Measurements from ENCODE around the gene PNCK.
"Not testable (repeated sequence)": the region's sequence is repeated elsewhere in the genome, so short reads cannot be mapped to it uniquely, and the experiment has no call there.

Gene PNCK

GRCh38 chrX:153709726-153710674 lies 36.4 kb upstream of the PNCK start:
- H3K4me3 ChIP-seq (ENCODE audit: control insufficient read depth, low read depth, low read length) = no peak overlapping the region
- no peak for DNase-seq (ENCODE audit: low read depth)
- no peak for TF ChIP-seq CTCF (conservative IDR thresholded peaks at IDR 0.05; ENCODE audit: control insufficient read depth, insufficient read depth, low read depth, low read length)

- H3K4me3 ChIP-seq (ENCODE audit: control insufficient read depth, low read depth, low read length) = no peak overlapping the region
- peak; percentile 84 for DNase-seq (ENCODE audit: low read depth)
- peak; percentile 57 for TF ChIP-seq CTCF (conservative IDR thresholded peaks at IDR 0.05; ENCODE audit: control insufficient read depth, insufficient read depth, low read depth, low read length)
Measured at GRCh38 chrX:153708415-153708814, 34.8 kb upstream of the PNCK start.

GRCh38 chrX:153707406-153707805 lies 33.8 kb upstream of the PNCK start:
- TF ChIP-seq CTCF (conservative IDR thresholded peaks at IDR 0.05; ENCODE audit: control insufficient read depth, insufficient read depth, low read depth, low read length) = no peak
- DNase-seq (ENCODE audit: low read depth) = no peak
- no peak overlapping the region for H3K4me3 ChIP-seq (ENCODE audit: control insufficient read depth, low read depth, low read length)

- TF ChIP-seq CTCF (conservative IDR thresholded peaks at IDR 0.05; ENCODE audit: control insufficient read depth, insufficient read depth, low read depth, low read length) = no peak
- no peak for DNase-seq (ENCODE audit: low read depth)
- no peak overlapping the region for H3K4me3 ChIP-seq (ENCODE audit: control insufficient read depth, low read depth, low read length)
Measured at GRCh38 chrX:153706799-153707198, 33.2 kb upstream of the PNCK start.

- H3K4me3 ChIP-seq (ENCODE audit: control insufficient read depth, low read depth, low read length); DNase-seq (ENCODE audit: low read depth): not testable (repeated sequence)
Measured at GRCh38 chrX:153705403-153706060, 31.9 kb upstream of the PNCK start.

GRCh38 chrX:153704631-153705402 lies 31.2 kb upstream of the PNCK start:
- H3K4me3 ChIP-seq (ENCODE audit: control insufficient read depth, low read depth, low read length); DNase-seq (ENCODE audit: low read depth): not testable (repeated sequence)

GRCh38 chrX:153704021-153704526 lies 30.5 kb upstream of the PNCK start:
- no peak overlapping the region for H3K4me3 ChIP-seq (ENCODE audit: control insufficient read depth, low read depth, low read length)
- DNase-seq (ENCODE audit: low read depth) = no peak
- no peak for TF ChIP-seq CTCF (conservative IDR thresholded peaks at IDR 0.05; ENCODE audit: control insufficient read depth, insufficient read depth, low read depth, low read length)
